Liver (tissue), 9 donors: Measurements from ENCODE around the gene ATG4B. TPM values are rescaled to one million over a fixed set of nuclear protein-coding genes. Genes with fewer than 3 reads are reported as not detected.

Experiments used
- DNase-seq: peaks from one replicate; pipeline ENCODE4 v3.0.0-alpha.2; 2017; ENCODE audit warnings: low spot score
- H3K27ac ChIP-seq, 2 donors: one replicate each; pipeline ENCODE4 v1.7.0; 2013; ENCODE audit warnings: inconsistent platforms in 2 of 2, low read length in 2 of 2, control low read depth in 1 of 2, low read depth in 1 of 2, mild to moderate bottlenecking in 1 of 2
- H3K27me3 ChIP-seq, 4 donors: one replicate each; pipeline versions ENCODE4 v1.6.1 to v1.7.0; 2013; ENCODE audit warnings: low read length in 3 of 4, inconsistent platforms in 1 of 4, mild to moderate bottlenecking in 1 of 4, moderate library complexity in 1 of 4; ENCODE audit not compliant: control insufficient read depth in 4 of 4, insufficient read depth in 4 of 4
- H3K36me3 ChIP-seq, 4 donors: one replicate each; pipeline versions ENCODE4 v1.6.1 to v1.7.0; 2013; ENCODE audit warnings: low read length in 3 of 4, mild to moderate bottlenecking in 3 of 4, low read depth in 1 of 4, moderate library complexity in 1 of 4; ENCODE audit not compliant: control insufficient read depth in 4 of 4, insufficient read depth in 3 of 4
- H3K4me1 ChIP-seq, 4 donors: one replicate each; pipeline versions ENCODE4 v1.6.1 to v1.7.0; 2013; ENCODE audit warnings: low read length in 3 of 4, mild to moderate bottlenecking in 3 of 4, moderate library complexity in 1 of 4; ENCODE audit not compliant: control insufficient read depth in 4 of 4, insufficient read depth in 4 of 4
- H3K4me3 ChIP-seq, 3 donors: one replicate each; pipeline versions ENCODE4 v1.6.1 to v1.7.0; 2013; ENCODE audit warnings: low read length in 3 of 3, control low read depth in 1 of 3, low read depth in 1 of 3, mild to moderate bottlenecking in 1 of 3
- H3K9ac ChIP-seq, 2 donors: one replicate each; pipeline ENCODE4 v1.7.0; 2013; ENCODE audit warnings: low read length in 2 of 2, mild to moderate bottlenecking in 2 of 2, moderate library complexity in 2 of 2, control low read depth in 1 of 2, low read depth in 1 of 2
- H3K9me3 ChIP-seq, 4 donors: one replicate each; pipeline versions ENCODE4 v1.6.1 to v1.7.0; 2013; ENCODE audit warnings: low read length in 3 of 4; ENCODE audit not compliant: control insufficient read depth in 4 of 4
- ATF3 ChIP-seq: IDR thresholded peaks from 2 replicates; pipeline ENCODE4 v1.6.1; 2016; ENCODE audit warnings: antibody characterized with exemption
- EGR1 ChIP-seq, 2 donors: IDR thresholded peaks; 2 replicates each; pipeline ENCODE4 v1.6.1; 2016 to 2018; ENCODE audit warnings: antibody characterized with exemption in 2 of 2, low read depth in 2 of 2
- FOXA1 ChIP-seq: IDR thresholded peaks from 2 replicates; pipeline ENCODE4 v1.6.1; 2016; ENCODE audit warnings: antibody characterized with exemption
- FOXA2 ChIP-seq: IDR thresholded peaks from 2 replicates; pipeline ENCODE4 v1.6.1; 2016; ENCODE audit warnings: antibody characterized with exemption
- GABPA ChIP-seq, 2 donors: IDR thresholded peaks in 1 of 2; conservative IDR thresholded peaks in 1 of 2; 2 replicates each; pipeline ENCODE4 v1.6.1; 2016; ENCODE audit warnings: antibody characterized with exemption in 2 of 2, mild to moderate bottlenecking in 1 of 2, moderate library complexity in 1 of 2
- HNF4A ChIP-seq, 2 donors: conservative IDR thresholded peaks; 2 replicates each; pipeline ENCODE4 v1.6.1; 2016; ENCODE audit warnings: antibody characterized with exemption in 2 of 2, mild to moderate bottlenecking in 2 of 2
- HNF4G ChIP-seq: IDR thresholded peaks from 2 replicates; pipeline ENCODE4 v1.6.1; 2016; ENCODE audit warnings: antibody characterized with exemption
- JUND ChIP-seq, 2 donors: IDR thresholded peaks; 2 replicates each; pipeline ENCODE4 v1.6.1; 2016; ENCODE audit warnings: antibody characterized with exemption in 2 of 2
- NR2F2 ChIP-seq: IDR thresholded peaks from 2 replicates; pipeline ENCODE4 v1.6.1; 2016; ENCODE audit warnings: antibody characterized with exemption
- RAD21 ChIP-seq, 2 donors: IDR thresholded peaks; 2 replicates each; pipeline ENCODE4 v1.6.1; 2016; ENCODE audit warnings: antibody characterized with exemption in 2 of 2, mild to moderate bottlenecking in 2 of 2
- RXRA ChIP-seq, 2 donors: IDR thresholded peaks; 2 replicates each; pipeline ENCODE4 v1.6.1; 2017 to 2018; ENCODE audit warnings: antibody characterized with exemption in 2 of 2, mild to moderate bottlenecking in 1 of 2
- SP1 ChIP-seq: IDR thresholded peaks from 2 replicates; pipeline ENCODE4 v1.6.1; 2018; ENCODE audit warnings: antibody characterized with exemption, mild to moderate bottlenecking
- TAF1 ChIP-seq: conservative IDR thresholded peaks from 2 replicates; pipeline ENCODE4 v1.6.1; 2016; ENCODE audit warnings: antibody characterized with exemption, mild to moderate bottlenecking
- YY1 ChIP-seq: IDR thresholded peaks from 2 replicates; pipeline ENCODE4 v1.6.1; 2016; ENCODE audit warnings: antibody characterized with exemption, mild to moderate bottlenecking
- WGBS: extraction: QIAGEN DNeasy Blood & Tissue Kit; methylation state at CpG from one replicate; pipeline ENCODE4 v1.1.7; 2013; 5-methylcytosine and 5-hydroxymethylcytosine counted together
- polyA plus RNA-seq, 2 donors: library from polyadenylated mRNA; stranded (reverse) in 1 of 2; unstranded in 1 of 2; fragments of 200-250 nt in 1 of 2; fragments of >200 nt in 1 of 2; fragmentation: Nextera tagmentation in 1 of 2; extraction: Ambion mirVana in 1 of 2; gene quantifications; one replicate each; pipeline versions ENCODE4 v1.2.1 to v1.2.3, GENCODE V29; 2013 to 2015
- total RNA-seq, 2 donors: library from RNA; depleted of rRNA; stranded (reverse); fragments of >200 nt; gene quantifications; one replicate each; pipeline ENCODE4 v1.2.3, GENCODE V29; 2014
- TF ChIP-seq, protein P1 (sequence below): IDR thresholded peaks from 2 replicates; pipeline ENCODE4 v1.6.1; 2016; ENCODE audit warnings: antibody characterized with exemption
- TF ChIP-seq, protein P2 (sequence below): fragments of 150-350 bp; IDR thresholded peaks from 2 replicates; pipeline ENCODE4 v1.5.1; 2017; ENCODE audit warnings: improper control_type of control experiment, low read depth, low read length; ENCODE audit not compliant: missing input control
- TF ChIP-seq, protein P3 (sequence below): IDR thresholded peaks from 2 replicates; pipeline ENCODE4 v1.6.1; 2016; ENCODE audit warnings: antibody characterized with exemption, mild to moderate bottlenecking
- TF ChIP-seq, protein P4 (sequence below): IDR thresholded peaks from 2 replicates; pipeline ENCODE4 v1.6.1; 2016; ENCODE audit warnings: antibody characterized with exemption
- donor health status: healthy.
- donor health status: healthy.
- donor health status: healthy.
- donor health status: healthy.
- donor health status: healthy.

ATG4B gene
- total and polyA plus RNA-seq, 4 donors = 31.0 to 50.3 (median 37.7) TPM

DNA sequence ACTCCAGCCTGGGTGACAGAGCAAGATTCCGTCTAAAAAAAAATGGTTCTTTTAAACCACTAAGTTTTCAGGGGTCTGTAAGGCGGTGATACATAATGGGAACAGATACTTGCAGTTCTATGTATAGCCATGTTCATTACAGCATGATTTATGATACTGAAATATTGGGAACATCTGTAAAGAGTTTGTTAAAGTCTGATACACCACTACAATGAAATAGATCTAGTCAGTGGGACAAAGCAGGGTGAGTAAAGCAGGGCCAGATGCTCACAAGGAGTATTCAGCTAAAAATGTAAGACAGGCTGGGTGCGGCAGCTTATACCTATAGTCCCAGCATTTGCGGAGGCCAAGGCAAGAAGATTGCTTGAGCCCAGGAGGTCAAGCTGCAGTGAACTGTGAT, 58.2 kb downstream of the ATG4B start:
- TF ChIP-seq GABPA (IDR thresholded peaks at IDR 0.05 in 1 of 2, conservative IDR thresholded peaks at IDR 0.05 in 1 of 2) (no peak), NR2F2 (no peak), TAF1 (no peak), ATF3 (no peak), HNF4G (no peak), RXRA (IDR thresholded peaks at IDR 0.05) (no peak), FOXA1 (no peak), EGR1 (IDR thresholded peaks at IDR 0.05; ENCODE audit: low read depth in 2 of 2) (no peak), JUND (IDR thresholded peaks at IDR 0.05) (no peak), HNF4A (conservative IDR thresholded peaks at IDR 0.05) (no peak), FOXA2 (no peak), SP1 (no peak), RAD21 (IDR thresholded peaks at IDR 0.05) (no peak), YY1 (no peak)
- TF ChIP-seq, protein P1, sequence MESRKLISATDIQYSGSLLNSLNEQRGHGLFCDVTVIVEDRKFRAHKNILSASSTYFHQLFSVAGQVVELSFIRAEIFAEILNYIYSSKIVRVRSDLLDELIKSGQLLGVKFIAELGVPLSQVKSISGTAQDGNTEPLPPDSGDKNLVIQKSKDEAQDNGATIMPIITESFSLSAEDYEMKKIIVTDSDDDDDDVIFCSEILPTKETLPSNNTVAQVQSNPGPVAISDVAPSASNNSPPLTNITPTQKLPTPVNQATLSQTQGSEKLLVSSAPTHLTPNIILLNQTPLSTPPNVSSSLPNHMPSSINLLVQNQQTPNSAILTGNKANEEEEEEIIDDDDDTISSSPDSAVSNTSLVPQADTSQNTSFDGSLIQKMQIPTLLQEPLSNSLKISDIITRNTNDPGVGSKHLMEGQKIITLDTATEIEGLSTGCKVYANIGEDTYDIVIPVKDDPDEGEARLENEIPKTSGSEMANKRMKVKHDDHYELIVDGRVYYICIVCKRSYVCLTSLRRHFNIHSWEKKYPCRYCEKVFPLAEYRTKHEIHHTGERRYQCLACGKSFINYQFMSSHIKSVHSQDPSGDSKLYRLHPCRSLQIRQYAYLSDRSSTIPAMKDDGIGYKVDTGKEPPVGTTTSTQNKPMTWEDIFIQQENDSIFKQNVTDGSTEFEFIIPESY = no peak
- TF ChIP-seq, protein P2, sequence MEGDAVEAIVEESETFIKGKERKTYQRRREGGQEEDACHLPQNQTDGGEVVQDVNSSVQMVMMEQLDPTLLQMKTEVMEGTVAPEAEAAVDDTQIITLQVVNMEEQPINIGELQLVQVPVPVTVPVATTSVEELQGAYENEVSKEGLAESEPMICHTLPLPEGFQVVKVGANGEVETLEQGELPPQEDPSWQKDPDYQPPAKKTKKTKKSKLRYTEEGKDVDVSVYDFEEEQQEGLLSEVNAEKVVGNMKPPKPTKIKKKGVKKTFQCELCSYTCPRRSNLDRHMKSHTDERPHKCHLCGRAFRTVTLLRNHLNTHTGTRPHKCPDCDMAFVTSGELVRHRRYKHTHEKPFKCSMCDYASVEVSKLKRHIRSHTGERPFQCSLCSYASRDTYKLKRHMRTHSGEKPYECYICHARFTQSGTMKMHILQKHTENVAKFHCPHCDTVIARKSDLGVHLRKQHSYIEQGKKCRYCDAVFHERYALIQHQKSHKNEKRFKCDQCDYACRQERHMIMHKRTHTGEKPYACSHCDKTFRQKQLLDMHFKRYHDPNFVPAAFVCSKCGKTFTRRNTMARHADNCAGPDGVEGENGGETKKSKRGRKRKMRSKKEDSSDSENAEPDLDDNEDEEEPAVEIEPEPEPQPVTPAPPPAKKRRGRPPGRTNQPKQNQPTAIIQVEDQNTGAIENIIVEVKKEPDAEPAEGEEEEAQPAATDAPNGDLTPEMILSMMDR = no peak
- TF ChIP-seq, protein P3, sequence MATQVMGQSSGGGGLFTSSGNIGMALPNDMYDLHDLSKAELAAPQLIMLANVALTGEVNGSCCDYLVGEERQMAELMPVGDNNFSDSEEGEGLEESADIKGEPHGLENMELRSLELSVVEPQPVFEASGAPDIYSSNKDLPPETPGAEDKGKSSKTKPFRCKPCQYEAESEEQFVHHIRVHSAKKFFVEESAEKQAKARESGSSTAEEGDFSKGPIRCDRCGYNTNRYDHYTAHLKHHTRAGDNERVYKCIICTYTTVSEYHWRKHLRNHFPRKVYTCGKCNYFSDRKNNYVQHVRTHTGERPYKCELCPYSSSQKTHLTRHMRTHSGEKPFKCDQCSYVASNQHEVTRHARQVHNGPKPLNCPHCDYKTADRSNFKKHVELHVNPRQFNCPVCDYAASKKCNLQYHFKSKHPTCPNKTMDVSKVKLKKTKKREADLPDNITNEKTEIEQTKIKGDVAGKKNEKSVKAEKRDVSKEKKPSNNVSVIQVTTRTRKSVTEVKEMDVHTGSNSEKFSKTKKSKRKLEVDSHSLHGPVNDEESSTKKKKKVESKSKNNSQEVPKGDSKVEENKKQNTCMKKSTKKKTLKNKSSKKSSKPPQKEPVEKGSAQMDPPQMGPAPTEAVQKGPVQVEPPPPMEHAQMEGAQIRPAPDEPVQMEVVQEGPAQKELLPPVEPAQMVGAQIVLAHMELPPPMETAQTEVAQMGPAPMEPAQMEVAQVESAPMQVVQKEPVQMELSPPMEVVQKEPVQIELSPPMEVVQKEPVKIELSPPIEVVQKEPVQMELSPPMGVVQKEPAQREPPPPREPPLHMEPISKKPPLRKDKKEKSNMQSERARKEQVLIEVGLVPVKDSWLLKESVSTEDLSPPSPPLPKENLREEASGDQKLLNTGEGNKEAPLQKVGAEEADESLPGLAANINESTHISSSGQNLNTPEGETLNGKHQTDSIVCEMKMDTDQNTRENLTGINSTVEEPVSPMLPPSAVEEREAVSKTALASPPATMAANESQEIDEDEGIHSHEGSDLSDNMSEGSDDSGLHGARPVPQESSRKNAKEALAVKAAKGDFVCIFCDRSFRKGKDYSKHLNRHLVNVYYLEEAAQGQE = no peak
- TF ChIP-seq, protein P4, sequence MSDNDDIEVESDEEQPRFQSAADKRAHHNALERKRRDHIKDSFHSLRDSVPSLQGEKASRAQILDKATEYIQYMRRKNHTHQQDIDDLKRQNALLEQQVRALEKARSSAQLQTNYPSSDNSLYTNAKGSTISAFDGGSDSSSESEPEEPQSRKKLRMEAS = no peak
- 95% methylated on average over 4 of the region's 4 CpGs for WGBS

GRCh38 chr2:241701149-241701398, 63.6 kb downstream of the ATG4B start:
- Histone ChIP-seq H3K27me3 (no peaks in the 10 kb centered on the region), H3K4me1 (peaks cover 1 to 20% (median 9%) of the 10 kb centered on the region in 4 donors), H3K9ac (no peak overlapping the region), H3K36me3 (peaks cover 4 to 9% (median 5%) of the 10 kb centered on the region in 4 donors), H3K4me3 (peak overlapping the region; percentile 61 to 91 (median 78)), H3K27ac (peak overlapping the region; percentile 76 to 92), H3K9me3 (no peaks in the 10 kb centered on the region)
- DNase-seq = no peak
- WGBS = 2% methylated on average over 17 of the region's 17 CpGs
- TF ChIP-seq FOXA2 (no peak), HNF4A (conservative IDR thresholded peaks at IDR 0.05) (no peak), RXRA (IDR thresholded peaks at IDR 0.05) (peak in 1 of 2 donors; percentile 8), FOXA1 (no peak), YY1 (peak; percentile 9), HNF4G (no peak), NR2F2 (no peak), JUND (IDR thresholded peaks at IDR 0.05) (no peak), ATF3 (no peak), TAF1 (no peak)
- TF ChIP-seq, protein P3 = no peak
- TF ChIP-seq, protein P1 = no peak

More for the DNA sequence above, 58.2 kb downstream of the ATG4B start:
- H3K27me3 ChIP-seq = no peaks in the 10 kb centered on the region
- H3K9me3 ChIP-seq = no peaks in the 10 kb centered on the region
- peaks cover 3 to 12% (median 6%) of the 10 kb centered on the region in 4 donors for H3K36me3 ChIP-seq
- no peak overlapping the region for H3K27ac ChIP-seq
- DNase-seq = no peak
- H3K4me3 ChIP-seq = no peak overlapping the region
- peaks cover 0 to 3% (median 0%) of the 10 kb centered on the region in 4 donors for H3K4me1 ChIP-seq
- no peak overlapping the region for H3K9ac ChIP-seq
